NCI-H82 treated with DMSO at 0.1 percent for 48 hours (cell line): ENCODE data around the gene HHATL.

Experiments used
- DNase-seq: peaks from one replicate; lab custom pipeline; 2025; ENCODE audit not compliant: unreplicated experiment; lab: John Stamatoyannopoulos, UW

Gene HHATL

GRCh38 chr3:42699511-42699971, 3.1 kb downstream of the HHATL start:
- no peak for DNase-seq

GRCh38 chr3:42698911-42699230, 3.7 kb downstream of the HHATL start:
- no peak for DNase-seq

- no peak for DNase-seq
Observed at GRCh38 chr3:42698216-42698910, 4.2 kb downstream of the HHATL start.

GRCh38 chr3:42697289-42698051, 5.1 kb downstream of the HHATL start:
- no peak for DNase-seq

- DNase-seq: no peak
Observed at GRCh38 chr3:42696356-42697288, 6.0 kb downstream of the HHATL start.

- no peak for DNase-seq
Observed at GRCh38 chr3:42694366-42694765, 8.2 kb downstream of the HHATL start.

- no peak for DNase-seq
Observed at GRCh38 chr3:42693530-42693930, 9.1 kb downstream of the HHATL start.

- DNase-seq: no peak
Observed at GRCh38 chr3:42692667-42693529, 9.7 kb downstream of the HHATL start.

- no peak for DNase-seq
Observed at GRCh38 chr3:42691816-42692666, 10.6 kb downstream of the HHATL start.

- DNase-seq: no peak
Observed at GRCh38 chr3:42690766-42691680, 11.6 kb downstream of the HHATL start.

- no peak for DNase-seq
Observed at GRCh38 chr3:42690191-42690590, 12.4 kb downstream of the HHATL start.

GRCh38 chr3:42689421-42690014, 13.1 kb downstream of the HHATL start:
- DNase-seq: no peak

GRCh38 chr3:42688487-42689420, 13.8 kb downstream of the HHATL start:
- no peak for DNase-seq

GRCh38 chr3:42688016-42688415, 14.6 kb downstream of the HHATL start:
- DNase-seq: no peak

- DNase-seq: no peak
Observed at GRCh38 chr3:42686832-42687650, 15.6 kb downstream of the HHATL start.
